GM10266 (cell line): ENCODE measurements around the gene FGGY.
"Not testable (repeated sequence)": the region's sequence is repeated elsewhere in the genome, so short reads cannot be mapped to it uniquely, and the experiment has no call there.

ENCODE experiments used
- DNase-seq: peaks from one replicate; pipeline ENCODE4 v3.0.0; 2012; ENCODE audit errors: extremely low spot score
- TF ChIP-seq, protein P1 (sequence below): IDR thresholded peaks from 2 replicates; pipeline ENCODE4 v1.5.1; 2012; ENCODE audit warnings: mild to moderate bottlenecking, low read depth; ENCODE audit not compliant: control insufficient read depth, insufficient read depth; ENCODE audit errors: missing control alignments

Gene FGGY

DNA sequence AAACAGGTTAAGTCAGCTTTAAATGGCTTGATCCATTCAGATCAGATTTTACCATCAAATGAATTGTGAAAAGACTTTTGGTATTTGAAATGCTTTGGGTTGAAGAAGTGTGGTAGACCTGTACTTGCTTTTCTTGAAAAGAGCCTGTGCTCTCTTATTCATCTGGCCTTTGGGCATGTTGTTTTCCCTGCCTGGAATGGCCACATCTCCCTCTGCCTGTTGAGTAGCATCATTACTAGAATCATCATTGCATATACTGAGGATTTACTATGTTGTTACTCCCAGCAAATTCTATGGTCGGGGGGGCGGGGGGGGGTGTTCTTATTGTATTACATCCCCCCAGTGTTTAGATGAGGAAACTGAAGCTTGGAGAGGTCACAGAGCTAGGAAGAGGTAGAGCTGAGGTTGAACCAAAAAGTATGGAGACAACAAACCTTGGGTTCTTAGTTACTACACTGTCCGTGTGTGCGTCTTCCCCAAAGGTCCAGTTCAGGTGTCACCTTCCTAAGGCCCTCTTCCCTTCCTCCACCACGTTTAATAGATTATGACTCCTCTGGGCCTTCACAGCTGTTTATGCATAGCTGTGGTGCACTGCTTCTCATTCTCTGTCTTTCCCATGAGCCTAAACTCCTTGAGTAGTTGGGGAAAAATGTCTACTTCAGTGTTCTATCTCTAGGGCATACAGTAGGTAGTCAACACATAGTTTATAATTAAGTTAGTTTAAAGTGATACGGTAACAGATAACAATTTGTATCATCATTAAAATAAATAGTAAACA is 271.5 kb downstream of the FGGY start:
- TF ChIP-seq, protein P1, sequence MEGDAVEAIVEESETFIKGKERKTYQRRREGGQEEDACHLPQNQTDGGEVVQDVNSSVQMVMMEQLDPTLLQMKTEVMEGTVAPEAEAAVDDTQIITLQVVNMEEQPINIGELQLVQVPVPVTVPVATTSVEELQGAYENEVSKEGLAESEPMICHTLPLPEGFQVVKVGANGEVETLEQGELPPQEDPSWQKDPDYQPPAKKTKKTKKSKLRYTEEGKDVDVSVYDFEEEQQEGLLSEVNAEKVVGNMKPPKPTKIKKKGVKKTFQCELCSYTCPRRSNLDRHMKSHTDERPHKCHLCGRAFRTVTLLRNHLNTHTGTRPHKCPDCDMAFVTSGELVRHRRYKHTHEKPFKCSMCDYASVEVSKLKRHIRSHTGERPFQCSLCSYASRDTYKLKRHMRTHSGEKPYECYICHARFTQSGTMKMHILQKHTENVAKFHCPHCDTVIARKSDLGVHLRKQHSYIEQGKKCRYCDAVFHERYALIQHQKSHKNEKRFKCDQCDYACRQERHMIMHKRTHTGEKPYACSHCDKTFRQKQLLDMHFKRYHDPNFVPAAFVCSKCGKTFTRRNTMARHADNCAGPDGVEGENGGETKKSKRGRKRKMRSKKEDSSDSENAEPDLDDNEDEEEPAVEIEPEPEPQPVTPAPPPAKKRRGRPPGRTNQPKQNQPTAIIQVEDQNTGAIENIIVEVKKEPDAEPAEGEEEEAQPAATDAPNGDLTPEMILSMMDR = no peak

DNA sequence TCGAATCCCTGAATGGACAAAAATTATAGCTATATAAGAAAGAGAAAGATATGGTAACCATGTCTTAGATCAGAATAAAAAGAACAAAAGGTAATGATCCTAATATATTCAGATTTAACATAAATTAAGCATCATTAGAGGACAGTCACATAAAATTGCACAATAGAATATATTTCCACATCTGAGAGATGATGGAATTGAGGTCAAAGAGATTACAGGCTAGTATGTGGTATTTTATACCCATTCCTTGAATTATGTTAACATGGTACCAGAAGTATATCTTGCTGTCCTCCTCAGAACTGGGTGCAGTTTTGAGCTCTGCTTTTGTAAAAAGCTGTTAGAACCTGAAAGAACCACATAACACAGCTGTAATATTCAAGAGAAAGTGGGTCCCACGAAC is 272.3 kb downstream of the FGGY start:
- no peak for DNase-seq
- TF ChIP-seq, protein P1 = no peak

More for the DNA sequence above, 271.5 kb downstream of the FGGY start:
- no peak for DNase-seq

DNA sequence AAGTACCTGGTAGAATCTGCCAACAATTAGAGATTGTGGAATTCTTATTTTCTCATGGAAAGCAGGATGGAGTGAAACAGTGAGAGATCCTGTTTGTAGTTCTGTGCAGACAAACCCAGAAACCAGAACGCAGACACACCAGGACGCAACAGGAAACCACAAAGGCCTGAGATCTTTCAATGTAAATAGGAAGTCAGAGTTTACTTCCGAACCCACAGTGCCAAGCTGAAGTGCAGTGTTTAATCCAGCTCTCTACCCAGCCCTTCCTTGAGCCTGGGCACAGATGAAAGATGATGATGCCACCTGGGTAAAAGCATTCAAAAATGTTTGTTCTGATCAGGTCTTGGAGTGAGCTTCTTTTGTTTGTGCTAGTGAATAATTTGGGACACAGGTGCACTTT is 273.6 kb downstream of the FGGY start:
- no peak for DNase-seq
- TF ChIP-seq, protein P1 = no peak

DNA sequence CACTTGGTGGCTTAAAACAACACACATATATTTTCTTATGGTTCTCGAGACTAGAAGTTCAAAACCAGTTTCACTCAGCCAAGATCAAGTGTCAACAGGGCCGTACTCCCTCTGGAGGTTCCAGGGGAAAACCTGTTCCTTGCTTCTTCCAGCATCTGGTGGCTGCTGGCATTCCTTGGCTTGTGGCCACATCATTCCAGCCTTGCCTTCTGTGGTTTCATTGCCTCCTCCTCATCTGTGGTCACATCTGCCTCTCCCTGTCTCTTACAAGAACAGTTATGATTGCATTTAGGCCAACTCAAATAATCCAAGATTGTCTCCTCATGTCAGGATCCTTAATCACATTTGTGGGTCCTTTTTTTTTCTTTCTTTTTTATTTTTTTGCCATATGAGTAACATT is 277.2 kb downstream of the FGGY start:
- TF ChIP-seq, protein P1 = no peak

DNA sequence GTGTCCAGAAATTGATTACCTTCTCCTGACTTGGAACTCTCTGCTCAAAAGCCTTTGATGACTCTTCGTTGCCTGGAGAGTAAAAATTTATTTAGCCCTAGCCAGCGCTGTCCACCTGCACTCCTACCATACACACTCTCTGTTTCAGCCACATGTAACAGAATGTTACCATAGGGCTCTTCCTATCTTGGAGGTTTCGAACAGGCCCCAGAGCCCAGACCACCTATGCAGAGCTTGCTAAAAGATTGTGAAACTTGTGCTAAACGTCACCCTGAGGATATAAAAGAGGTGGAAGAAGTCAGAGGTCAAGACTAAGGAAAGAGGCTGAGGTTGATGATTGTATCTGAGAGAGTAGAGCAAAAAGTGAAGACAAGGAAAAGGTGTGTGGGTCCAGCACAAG is 280.9 kb downstream of the FGGY start:
- no peak for DNase-seq
- TF ChIP-seq, protein P1 = no peak

More for the DNA sequence above, 277.2 kb downstream of the FGGY start:
- no peak for DNase-seq

DNA sequence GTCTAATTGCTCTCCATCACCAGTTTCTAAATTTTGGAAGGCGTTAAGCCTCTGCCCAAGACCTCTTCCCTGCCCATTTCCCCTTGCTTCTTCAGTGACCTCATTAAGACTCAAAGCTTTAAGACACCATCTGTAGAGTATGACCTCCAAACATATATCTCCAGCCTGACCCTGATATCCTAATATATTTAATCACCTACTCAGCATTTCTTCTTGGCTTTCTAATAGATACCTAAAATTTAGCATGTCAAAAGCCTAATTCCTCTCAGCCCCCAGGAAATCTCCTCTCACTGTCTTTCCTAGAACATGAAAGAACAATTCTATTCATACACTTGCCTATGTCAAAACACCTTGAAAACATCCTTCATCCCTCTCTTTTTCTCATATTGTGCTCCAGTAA is 282.3 kb downstream of the FGGY start:
- no peak for DNase-seq
- TF ChIP-seq, protein P1 = no peak

DNA sequence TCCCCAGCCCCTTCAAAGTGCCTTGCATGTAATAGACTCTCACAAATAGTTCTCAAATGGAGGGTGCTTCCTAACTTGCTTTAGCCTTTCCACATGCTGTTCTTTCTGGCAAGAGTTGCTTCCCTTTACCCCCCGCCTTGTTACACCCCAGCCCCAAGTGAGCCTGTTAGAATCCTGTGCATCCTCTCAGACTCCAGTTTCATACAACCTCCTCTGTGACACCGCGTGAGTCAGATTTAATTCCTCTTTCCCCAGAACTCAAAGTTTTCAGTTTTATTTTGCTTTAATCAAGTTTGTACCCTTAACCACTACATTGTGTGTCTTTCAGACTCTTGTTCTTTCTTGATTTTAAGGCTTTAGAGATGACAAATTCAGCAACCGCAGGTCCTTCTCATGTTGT is 283.4 kb downstream of the FGGY start:
- no peak for DNase-seq

DNA sequence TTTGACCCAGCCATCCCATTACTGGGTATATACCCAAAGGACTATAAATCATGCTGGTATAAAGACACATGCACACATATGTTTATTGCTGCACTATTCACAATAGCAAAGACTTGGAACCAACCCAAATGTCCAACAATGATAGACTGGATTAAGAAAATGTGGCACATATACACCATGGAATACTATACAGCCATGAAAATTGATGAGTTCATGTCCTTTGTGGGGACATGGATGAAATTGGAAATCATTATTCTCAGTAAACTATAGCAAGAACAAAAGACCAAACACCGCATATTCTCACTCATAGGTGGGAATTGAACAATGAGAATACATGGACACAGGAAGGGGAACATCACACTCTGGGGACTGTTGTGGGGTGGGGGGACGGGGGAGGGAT is 295.5 kb downstream of the FGGY start:
- DNase-seq = not testable (repeated sequence)

More for the DNA sequence above, 283.4 kb downstream of the FGGY start:
- TF ChIP-seq, protein P1 = no peak
